MG63 (cell line): ENCODE measurements around the gene SERTM1. TPM values are rescaled to one million over a fixed set of nuclear protein-coding genes. Genes with fewer than 3 reads are reported as not detected.

Experiments
- DNase-seq: peaks from one replicate; pipeline ENCODE4 v3.0.0-alpha.2; 2020
- H3K27me3 ChIP-seq: fragments of 250-450 bp; sonication (Bioruptor Pico); 2 replicates; pipeline ENCODE4 v1.5.1; 2020; ENCODE audit warnings: mild to moderate bottlenecking, moderate library complexity
- H3K36me3 ChIP-seq: fragments of 250-450 bp; sonication (Bioruptor Pico); 2 replicates; pipeline ENCODE4 v1.5.1; 2020; ENCODE audit warnings: mild to moderate bottlenecking, moderate library complexity
- H3K4me3 ChIP-seq: fragments of 250-450 bp; sonication (Bioruptor Pico); 2 replicates; pipeline ENCODE4 v1.5.1; 2020; ENCODE audit warnings: mild to moderate bottlenecking, moderate library complexity
- H3K9me3 ChIP-seq: fragments of 250-450 bp; sonication (Bioruptor Pico); 2 replicates; pipeline ENCODE4 v1.5.1; 2020; ENCODE audit warnings: mild to moderate bottlenecking, moderate library complexity
- total RNA-seq: library from RNA; depleted of rRNA; stranded (reverse); fragments of >200 nt; shearing (Covaris generic); gene quantifications from 2 replicates; pipeline ENCODE4 v1.2.3, GENCODE V29; 2014; ENCODE audit warnings: low replicate concordance; rRNA removed

The SERTM1 gene
- total RNA-seq, 1 experiment from 2014 or later = not detected

DNA sequence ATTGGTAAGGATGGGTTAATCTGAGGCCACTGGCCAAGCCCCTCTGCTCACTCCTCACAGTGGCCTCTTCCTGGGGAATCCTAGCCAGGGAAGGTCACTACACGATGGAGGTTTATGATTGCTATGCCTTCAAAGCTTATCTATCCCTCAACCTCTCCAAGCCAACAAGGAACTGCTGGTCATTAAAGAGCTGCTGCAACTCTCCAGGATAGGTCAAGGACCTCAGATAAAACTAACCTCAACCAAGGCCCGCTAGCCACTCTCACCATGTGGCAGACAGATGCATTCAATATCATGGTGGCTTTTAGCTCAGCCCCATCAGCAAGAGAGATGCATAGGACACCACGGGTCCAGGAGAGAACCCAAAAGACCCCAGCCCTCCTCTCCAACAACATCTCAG, 71.6 kb downstream of the SERTM1 start:
- no peaks in the 10 kb centered on the region for H3K27me3 ChIP-seq
- H3K9me3 ChIP-seq = no peaks in the 10 kb centered on the region
- H3K4me3 ChIP-seq = no peak overlapping the region
- H3K36me3 ChIP-seq = no peaks in the 10 kb centered on the region
- DNase-seq = no peak

DNA sequence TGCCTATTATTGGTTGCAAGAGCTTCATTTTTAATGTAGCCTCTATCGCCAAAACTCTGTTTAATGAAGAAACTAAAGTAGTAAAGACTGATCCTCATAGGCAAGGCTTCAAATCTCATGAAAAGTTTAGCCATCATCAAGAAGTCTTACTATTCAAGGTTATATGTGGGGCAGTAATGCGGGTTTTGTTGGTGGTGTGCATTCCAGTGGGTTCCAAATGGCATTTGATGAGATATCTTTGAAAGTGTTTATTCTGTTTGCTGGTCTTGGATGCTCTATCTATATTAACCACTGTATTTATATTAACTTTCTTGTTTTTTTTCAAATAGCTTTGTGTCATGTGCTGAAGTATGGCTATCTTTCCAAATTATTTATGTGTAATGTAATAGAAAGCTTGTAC, 72.2 kb downstream of the SERTM1 start:
- DNase-seq = no peak
- no peaks in the 10 kb centered on the region for H3K36me3 ChIP-seq
- no peak overlapping the region for H3K4me3 ChIP-seq
- no peaks in the 10 kb centered on the region; the same call in 1 of the 2 replicates for H3K9me3 ChIP-seq
- no peaks in the 10 kb centered on the region for H3K27me3 ChIP-seq

Other genes with a start within 250 kb of the SERTM1 start
- gene CCNA1, start 241.5 kb upstream of the SERTM1 start, total RNA-seq = 0.49 and 0.59 TPM in 2 replicates
- 4.0 and 10.5 TPM in 2 replicates for gene RFXAP, start 145.2 kb downstream of the SERTM1 start, total RNA-seq
- 7.0 and 7.6 TPM in 2 replicates for gene SMAD9, start 246.2 kb downstream of the SERTM1 start, total RNA-seq